ENCODE results near the gene MAST4.

GRCh38 chr5:66628561-66628960, 32.4 kb downstream of the MAST4 start:
- TF ChIP-seq CTCF (IDR thresholded peaks at IDR 0.05; ENCODE audit: insufficient read depth, low read depth, low read length) (no peak), EZH2 (IDR thresholded peaks at IDR 0.05; ENCODE audit: insufficient read depth, low read length) (no peak)
